ENCODE measurements around the gene SLC51B. TPM values are rescaled to one million over a fixed set of nuclear protein-coding genes. Genes with fewer than 3 reads are reported as not detected.
"Not testable (repeated sequence)": the region's sequence is repeated elsewhere in the genome, so short reads cannot be mapped to it uniquely, and the experiment has no call there.

The SLC51B gene
- total RNA-seq, 1 experiment from 2014 or later = 0.36 TPM

DNA sequence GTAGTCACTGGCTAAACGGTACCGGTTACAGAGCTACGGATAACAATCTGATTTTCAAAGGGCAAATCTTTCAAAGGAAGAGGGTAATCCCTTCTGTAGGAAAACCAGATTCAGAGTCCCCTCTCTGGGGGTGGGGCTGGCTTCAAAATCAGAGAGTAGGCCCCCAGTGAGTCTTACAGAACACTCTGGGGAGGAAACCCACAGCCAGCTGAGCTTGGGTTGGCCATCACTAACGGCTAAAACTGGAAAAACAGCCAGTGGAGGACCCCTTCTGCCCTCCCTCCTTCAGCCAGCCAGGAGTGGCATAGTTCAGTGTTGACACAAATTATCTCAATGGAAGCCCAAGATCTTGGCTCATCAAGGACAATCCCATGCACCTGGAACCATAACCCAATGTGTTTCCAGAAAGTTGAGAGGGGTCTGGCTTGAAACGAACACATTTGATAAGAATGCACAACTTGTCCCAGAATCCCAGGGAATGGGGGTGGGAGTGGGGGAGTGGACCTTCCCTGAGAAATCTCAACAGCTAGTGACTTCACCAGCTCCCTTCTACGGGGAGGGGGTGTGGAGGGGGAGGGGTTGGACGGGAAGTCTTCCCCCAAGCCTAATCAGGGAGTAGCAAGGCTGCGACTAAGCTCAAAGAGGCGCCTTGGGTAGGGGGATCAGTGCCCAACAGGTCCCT lies 21.6 kb downstream of the SLC51B start:
- no peak overlapping the region for H3K27ac ChIP-seq
- no peaks in the 10 kb centered on the region for H3K36me3 ChIP-seq
- no peaks in the 10 kb centered on the region for H3K9me3 ChIP-seq (replicated peaks)
- DNase-seq = no peak
- peaks cover 10% of the 10 kb centered on the region; the same call in 1 of the 2 replicates for H3K4me1 ChIP-seq
- no peak overlapping the region for H3K4me3 ChIP-seq
- H3K27me3 ChIP-seq = no peaks in the 10 kb centered on the region

DNA sequence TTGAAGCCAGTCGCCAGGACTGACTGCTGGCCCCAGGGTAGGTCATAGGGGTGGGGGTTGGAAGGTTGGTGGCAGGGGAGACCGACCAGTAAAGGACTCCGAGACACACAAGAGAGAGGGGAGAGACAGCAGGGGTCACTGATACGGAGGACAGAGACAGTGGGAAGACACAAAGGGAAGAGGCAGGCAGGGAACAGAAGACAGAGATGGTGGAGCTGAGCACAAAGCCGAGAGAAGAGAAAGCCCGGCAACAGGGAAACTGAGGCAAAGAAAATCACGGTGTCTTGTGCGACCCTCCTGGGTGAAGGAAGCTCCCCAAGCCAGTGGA lies 22.1 kb downstream of the SLC51B start:
- DNase-seq = no peak
- H3K4me1 ChIP-seq = peaks cover 10% of the 10 kb centered on the region; the same call in 1 of the 2 replicates
- H3K9me3 ChIP-seq (replicated peaks) = no peaks in the 10 kb centered on the region
- no peak overlapping the region for H3K4me3 ChIP-seq
- H3K36me3 ChIP-seq = no peaks in the 10 kb centered on the region
- H3K27me3 ChIP-seq = no peaks in the 10 kb centered on the region
- no peak overlapping the region for H3K27ac ChIP-seq

GRCh38 chr15:65067645-65068402 lies 22.6 kb downstream of the SLC51B start, which contains the start of gene RASL12:
Gene RASL12 (minus strand): TSS chr15:65067991. CDS start chr15:65067835, 156 bp downstream.
- Histone ChIP-seq H3K27ac (peak within 1 kb of the TSS; percentile 21; the same call in 1 of the 2 replicates), H3K4me3 (no peak within 1 kb of the TSS), H3K9me3 (replicated peaks) (no peaks in the 10 kb centered on the region), H3K27me3 (no peaks in the 10 kb centered on the region), H3K4me1 (peaks cover 10% of the 10 kb centered on the region; the same call in 1 of the 2 replicates), H3K36me3 (no peaks in the 10 kb centered on the region)
- no peak for DNase-seq

- H3K27ac ChIP-seq = no peak overlapping the region
- no peaks in the 10 kb centered on the region for H3K36me3 ChIP-seq
- no peak overlapping the region for H3K4me3 ChIP-seq
- peaks cover 10% of the 10 kb centered on the region; the same call in 1 of the 2 replicates for H3K4me1 ChIP-seq
- no peaks in the 10 kb centered on the region for H3K27me3 ChIP-seq
- H3K9me3 ChIP-seq (replicated peaks) = no peaks in the 10 kb centered on the region
- DNase-seq = no peak
Measured at GRCh38 chr15:65068403-65068788, 23.2 kb downstream of the SLC51B start.

- H3K27ac ChIP-seq = peak overlapping the region; percentile 21; the same call in 1 of the 2 replicates
- H3K36me3 ChIP-seq = no peaks in the 10 kb centered on the region
- H3K9me3 ChIP-seq (replicated peaks) = no peaks in the 10 kb centered on the region
- H3K4me3 ChIP-seq = no peak overlapping the region
- peaks cover 10% of the 10 kb centered on the region; the same call in 1 of the 2 replicates for H3K4me1 ChIP-seq
- DNase-seq = peak in 1 of 2 experiments; percentile 33
- H3K27me3 ChIP-seq = no peaks in the 10 kb centered on the region
Measured at GRCh38 chr15:65069179-65069578, 24.0 kb downstream of the SLC51B start.

DNA sequence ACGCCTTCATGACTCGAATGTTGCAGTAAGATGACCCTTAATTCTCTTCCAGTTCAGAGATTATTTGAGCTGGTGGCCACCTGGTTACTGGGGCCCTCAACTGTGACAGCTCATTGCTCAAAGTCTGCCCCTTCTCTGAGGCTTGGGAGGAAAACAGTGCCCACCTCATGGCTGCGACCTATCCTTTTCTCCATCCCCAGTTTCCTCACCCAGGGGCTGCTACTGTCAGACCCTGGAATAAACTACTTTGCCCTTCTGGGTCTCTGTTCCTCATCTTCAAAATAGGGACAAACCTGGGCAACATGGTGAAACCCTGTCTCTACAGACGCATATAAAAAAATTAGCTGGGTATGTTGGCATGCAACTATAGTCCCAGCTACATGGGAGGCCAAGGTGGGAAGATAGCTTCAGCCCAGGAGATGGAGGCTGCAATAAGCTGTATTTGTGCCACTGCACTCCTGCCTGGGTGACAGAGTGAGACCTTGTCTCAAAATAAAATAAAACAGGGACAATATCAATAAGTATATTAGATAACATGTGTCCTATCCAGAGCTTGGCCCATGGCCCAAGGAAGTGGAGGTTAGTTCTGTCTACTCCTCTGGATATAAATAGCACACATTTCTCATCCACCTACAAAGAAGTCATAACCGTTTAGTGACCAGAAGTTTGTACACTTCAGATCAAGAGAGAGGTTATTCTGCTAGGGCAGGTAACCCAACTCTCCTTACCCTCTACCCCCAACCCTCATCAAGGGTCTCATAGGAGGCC lies 24.8 kb downstream of the SLC51B start:
- Histone ChIP-seq H3K27ac (no peak overlapping the region), H3K36me3 (no peaks in the 10 kb centered on the region), H3K4me1 (peaks cover 10% of the 10 kb centered on the region; the same call in 1 of the 2 replicates)

GRCh38 chr15:65071381-65071811 lies 26.2 kb downstream of the SLC51B start:
- Histone ChIP-seq H3K9me3 (replicated peaks) (no peaks in the 10 kb centered on the region), H3K4me3 (no peak overlapping the region), H3K36me3 (no peaks in the 10 kb centered on the region), H3K4me1 (peaks cover 10% of the 10 kb centered on the region; the same call in 1 of the 2 replicates), H3K27me3 (no peaks in the 10 kb centered on the region), H3K27ac (no peak overlapping the region)
- no peak for DNase-seq

More for the DNA sequence above, 24.8 kb downstream of the SLC51B start:
- H3K4me3 ChIP-seq = no peak overlapping the region
- H3K27me3 ChIP-seq = no peaks in the 10 kb centered on the region
- no peak for DNase-seq
- no peaks in the 10 kb centered on the region for H3K9me3 ChIP-seq (replicated peaks)

GRCh38 chr15:65072027-65072426 lies 26.8 kb downstream of the SLC51B start:
- no peaks in the 10 kb centered on the region for H3K27me3 ChIP-seq
- no peaks in the 10 kb centered on the region for H3K9me3 ChIP-seq (replicated peaks)
- no peak overlapping the region for H3K4me3 ChIP-seq
- peaks cover 10% of the 10 kb centered on the region; the same call in 1 of the 2 replicates for H3K4me1 ChIP-seq
- no peak overlapping the region for H3K27ac ChIP-seq
- DNase-seq = no peak
- no peaks in the 10 kb centered on the region for H3K36me3 ChIP-seq

GRCh38 chr15:65072617-65073016 lies 27.4 kb downstream of the SLC51B start:
- Histone ChIP-seq H3K36me3 (no peaks in the 10 kb centered on the region), H3K4me3 (no peak overlapping the region), H3K27me3 (no peaks in the 10 kb centered on the region), H3K27ac (no peak overlapping the region), H3K4me1 (peaks cover 10% of the 10 kb centered on the region; the same call in 1 of the 2 replicates), H3K9me3 (replicated peaks) (no peaks in the 10 kb centered on the region)
- DNase-seq = no peak

- H3K27me3 ChIP-seq; H3K27ac ChIP-seq; H3K4me1 ChIP-seq; H3K36me3 ChIP-seq; H3K9me3 ChIP-seq (replicated peaks); DNase-seq; H3K4me3 ChIP-seq: not testable (repeated sequence)
Measured at GRCh38 chr15:65074946-65075345, 29.8 kb downstream of the SLC51B start.

DNA sequence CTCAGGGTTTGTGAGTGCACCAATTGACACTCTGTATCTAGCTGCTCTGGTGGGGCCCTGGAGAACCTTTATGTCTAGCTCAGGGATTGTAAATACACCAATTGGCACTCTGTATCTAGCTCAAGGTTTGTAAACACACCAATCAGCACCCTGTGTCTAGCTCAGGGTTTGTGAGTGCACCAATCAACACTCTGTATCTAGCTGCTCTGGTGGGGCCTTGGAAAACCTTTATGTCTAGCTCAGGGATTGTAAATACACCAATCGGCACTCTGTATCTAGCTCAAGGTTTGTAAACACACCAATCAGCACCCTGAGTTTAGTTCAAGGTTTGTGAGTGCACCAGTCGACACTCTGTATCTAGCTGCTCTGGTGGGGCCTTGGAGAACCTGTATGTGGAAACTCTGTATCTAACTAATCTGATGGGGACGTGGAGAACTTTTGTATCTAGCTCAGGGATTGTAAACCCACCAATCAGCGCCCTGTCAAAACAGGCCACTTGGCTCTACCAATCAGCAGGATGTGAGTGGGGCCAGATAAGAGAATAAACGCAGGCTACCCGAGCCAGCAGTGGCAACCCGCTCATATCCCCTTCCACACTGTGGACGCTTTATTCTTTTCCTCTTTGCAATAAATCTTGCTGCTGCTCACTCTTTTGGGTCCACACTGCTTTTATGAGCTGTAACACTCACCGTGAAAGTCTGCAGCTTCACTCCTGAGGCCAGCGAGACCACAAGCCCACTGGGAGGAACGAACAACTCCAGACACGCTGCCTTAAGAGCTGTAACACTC lies 30.6 kb downstream of the SLC51B start:
- H3K4me1 ChIP-seq; H3K9me3 ChIP-seq (replicated peaks); H3K27ac ChIP-seq; DNase-seq; H3K36me3 ChIP-seq; H3K27me3 ChIP-seq; H3K4me3 ChIP-seq: not testable (repeated sequence)

DNA sequence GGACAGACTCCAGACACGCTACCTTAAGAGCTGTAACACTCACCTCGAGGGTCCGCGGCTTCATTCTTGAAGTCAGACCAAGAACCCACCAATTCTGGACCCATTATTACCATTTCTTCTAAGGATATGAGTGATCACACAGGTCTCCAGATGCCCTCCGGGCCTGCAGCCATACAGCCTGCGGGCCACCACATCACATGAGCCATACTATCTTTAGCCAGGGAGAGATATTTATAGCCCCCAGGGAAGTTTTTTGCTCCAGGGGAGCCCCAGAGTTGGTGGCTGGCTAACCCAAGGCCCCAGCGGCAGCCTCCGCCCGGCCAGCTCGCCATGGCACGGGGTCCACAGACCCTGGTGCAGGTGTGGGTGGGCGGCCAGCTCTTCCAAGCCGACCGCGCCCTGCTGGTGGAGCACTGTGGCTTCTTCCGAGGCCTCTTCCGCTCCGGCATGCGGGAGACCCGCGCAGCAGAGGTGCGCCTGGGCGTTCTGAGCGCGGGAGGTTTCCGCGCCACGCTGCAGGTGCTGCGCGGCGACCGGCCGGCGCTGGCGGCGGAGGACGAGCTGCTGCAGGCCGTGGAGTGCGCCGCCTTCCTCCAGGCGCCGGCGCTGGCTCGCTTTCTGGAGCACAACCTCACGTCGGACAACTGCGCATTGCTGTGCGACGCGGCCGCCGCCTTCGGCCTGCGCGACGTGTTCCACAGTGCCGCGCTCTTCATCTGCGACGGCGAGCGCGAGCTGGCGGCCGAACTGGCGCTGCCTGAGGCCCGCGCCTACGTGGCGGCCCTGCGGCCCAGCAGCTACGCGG lies 31.5 kb downstream of the SLC51B start, which contains the start of gene KBTBD13:
Gene KBTBD13, plus strand, starts transcription at position 261 of the 805 bp plus-strand sequence. Its CDS starts 70 bp downstream, at position 331.
- Histone ChIP-seq H3K27ac (no peak within 1 kb of the TSS), H3K9me3 (replicated peaks) (no peaks in the 10 kb centered on the region)
- DNase-seq = no peak

GRCh38 chr15:65077291-65077980 lies 32.2 kb downstream of the SLC51B start:
- Histone ChIP-seq H3K36me3 (no peaks in the 10 kb centered on the region), H3K4me1 (peaks cover 10% of the 10 kb centered on the region; the same call in 1 of the 2 replicates), H3K4me3 (no peak overlapping the region), H3K27me3 (no peaks in the 10 kb centered on the region), H3K9me3 (replicated peaks) (no peaks in the 10 kb centered on the region), H3K27ac (no peak overlapping the region)
- DNase-seq = no peak

More for the DNA sequence above, 31.5 kb downstream of the SLC51B start, which contains the start of gene KBTBD13:
- Histone ChIP-seq H3K4me1 (peaks cover 3% of the 10 kb centered on the region; the same call in 1 of the 2 replicates), H3K27me3 (no peaks in the 10 kb centered on the region), H3K4me3 (no peak within 1 kb of the TSS), H3K36me3 (no peaks in the 10 kb centered on the region)

Measured in SJCRH30 (cell line).